H1 (cell line): ENCODE results near the gene MAMSTR. TPM values are rescaled to one million over a fixed set of nuclear protein-coding genes. Genes with fewer than 3 reads are reported as not detected.

Experiments used
- CTCF ChIA-PET: fragments of 300-600 bp; sonication (Branson Sonifier 250); formaldehyde crosslinking; loops from one replicate; lab custom pipeline; 2021; ENCODE audit not compliant: partially characterized antibody; lab: Charles Lee
- POLR2A ChIA-PET: fragments of 300-600 bp; sonication (Branson Sonifier 250); formaldehyde crosslinking; loops from one replicate; lab custom pipeline; 2021; ENCODE audit warnings: inconsistent platforms; ENCODE audit not compliant: partially characterized antibody; lab: Charles Lee
- DNase-seq, 2 experiments: peaks; one replicate each; pipeline versions ENCODE4 v3.0.0 to v3.0.0-alpha.2; 2010 to 2022; ENCODE audit warnings: low spot score in 2 of 2, low read depth in 1 of 2, mixed read lengths in 1 of 2
- FAIRE-seq: peaks from 2 replicates; lab custom pipeline; 2011; peaks lifted over from hg19 to GRCh38; lab: Jason Lieb, UNC
- H2AFZ ChIP-seq: 2 replicates; pipeline ENCODE4 v1.8.1; 2012; ENCODE audit warnings: low read length, inconsistent platforms
- H2AK5ac ChIP-seq: 2 replicates; pipeline ENCODE4 v1.6.1; 2013; ENCODE audit warnings: low read depth, low read length
- H2BK120ac ChIP-seq: replicated peaks from 2 replicates; pipeline ENCODE3; 2013; ENCODE audit warnings: low read depth, low read length, inconsistent platforms
- H2BK12ac ChIP-seq: 2 replicates; pipeline ENCODE4 v1.6.1; 2013; ENCODE audit warnings: low read depth, low read length
- H2BK15ac ChIP-seq: 2 replicates; pipeline ENCODE4 v1.6.1; 2013; ENCODE audit warnings: low read length
- H2BK20ac ChIP-seq: 2 replicates; pipeline ENCODE4 v1.6.1; 2013; ENCODE audit warnings: low read length
- H2BK5ac ChIP-seq: 2 replicates; pipeline ENCODE4 v1.6.1; 2013; ENCODE audit warnings: low read depth, low read length
- H3K14ac ChIP-seq: 2 replicates; pipeline ENCODE4 v1.6.1; 2013; ENCODE audit warnings: inconsistent platforms; ENCODE audit not compliant: insufficient read length
- H3K18ac ChIP-seq: 2 replicates; pipeline ENCODE4 v1.6.1; 2013; ENCODE audit warnings: low read length; ENCODE audit errors: extremely low read depth
- H3K23ac ChIP-seq: 2 replicates; pipeline ENCODE4 v1.6.1; 2013; ENCODE audit warnings: inconsistent platforms; ENCODE audit not compliant: insufficient read length
- H3K23me2 ChIP-seq: 2 replicates; pipeline ENCODE4 v1.6.1; 2013; ENCODE audit warnings: low read depth, low read length
- H3K27ac ChIP-seq: 2 replicates; pipeline ENCODE4 v1.6.1; 2011; ENCODE audit warnings: low read depth, low read length, inconsistent platforms
- H3K27me3 ChIP-seq, 4 experiments: replicated peaks in 1 of 4; 1 replicate in 1 of 4; 2 replicates in 3 of 4; pipeline versions ENCODE4 v1.6.1 to v1.8.1; 2011 to 2013; ENCODE audit warnings: low read length in 3 of 4, mild to moderate bottlenecking in 3 of 4, inconsistent platforms in 2 of 4, mixed read lengths in 2 of 4, moderate library complexity in 1 of 4; ENCODE audit not compliant: control insufficient read depth in 3 of 4, insufficient read depth in 3 of 4; ENCODE audit errors: extremely low read depth in 1 of 4
- H3K36me3 ChIP-seq, 4 experiments: 2 replicates each; pipeline versions ENCODE4 v1.6.1 to v1.8.1; 2011 to 2013; ENCODE audit warnings: mild to moderate bottlenecking in 4 of 4, low read length in 3 of 4, moderate library complexity in 2 of 4, control low read depth in 1 of 4, inconsistent platforms in 1 of 4; ENCODE audit not compliant: insufficient read depth in 4 of 4, control insufficient read depth in 2 of 4
- H3K4ac ChIP-seq: replicated peaks from 2 replicates; pipeline ENCODE3; 2013; ENCODE audit warnings: low read length, low read depth, mixed read lengths, inconsistent platforms; ENCODE audit not compliant: insufficient read length
- H3K4me1 ChIP-seq, 4 experiments: replicated peaks in 1 of 4; 1 replicate in 1 of 4; 2 replicates in 3 of 4; pipeline versions ENCODE4 v1.6.1 to v1.8.1; 2011 to 2013; ENCODE audit warnings: low read length in 3 of 4, inconsistent platforms in 2 of 4, mixed read lengths in 1 of 4; ENCODE audit not compliant: insufficient read depth in 4 of 4, control insufficient read depth in 3 of 4
- H3K4me2 ChIP-seq, 2 experiments: 2 replicates each; pipeline versions ENCODE4 v1.6.1 to v1.8.1; 2011 to 2013; ENCODE audit warnings: low read depth in 2 of 2, low read length in 2 of 2, control low read depth in 1 of 2, inconsistent platforms in 1 of 2, mild to moderate bottlenecking in 1 of 2; ENCODE audit not compliant: insufficient read depth in 1 of 2
- H3K4me3 ChIP-seq, 4 experiments: fragments of 200-600, 300-600 bp in 1 of 4; sonication (generic), shearing (Covaris generic), sonication (Bioruptor Twin) in 1 of 4; 2 replicates each; pipeline versions ENCODE4 v1.5.1 to v1.8.1; 2011 to 2016; ENCODE audit warnings: low read length in 4 of 4, low read depth in 3 of 4, control low read depth in 2 of 4, inconsistent platforms in 2 of 4, mild to moderate bottlenecking in 2 of 4, mixed read lengths in 1 of 4, moderate library complexity in 1 of 4; ENCODE audit not compliant: insufficient read depth in 2 of 4; ENCODE audit errors: extremely low read depth in 1 of 4
- H3K56ac ChIP-seq: replicated peaks from 2 replicates; pipeline ENCODE3; 2013; ENCODE audit warnings: low read depth, mild to moderate bottlenecking, mixed read lengths, low read length, inconsistent platforms; ENCODE audit not compliant: insufficient read length
- H3K79me1 ChIP-seq: 2 replicates; pipeline ENCODE4 v1.6.1; 2013; ENCODE audit warnings: low read depth, low read length, control low read depth
- H3K79me2 ChIP-seq, 2 experiments: 2 replicates each; pipeline versions ENCODE4 v1.6.1 to v1.8.1; 2012 to 2013; ENCODE audit warnings: low read length in 2 of 2, mild to moderate bottlenecking in 2 of 2, inconsistent platforms in 1 of 2; ENCODE audit not compliant: insufficient read depth in 2 of 2, control insufficient read depth in 1 of 2
- H3K9ac ChIP-seq, 4 experiments: replicated peaks in 1 of 4; 1 replicate in 1 of 4; 2 replicates in 3 of 4; pipeline versions ENCODE4 v1.6.1 to v1.8.1; 2011 to 2013; ENCODE audit warnings: low read depth in 3 of 4, low read length in 3 of 4, control low read depth in 2 of 4, mild to moderate bottlenecking in 2 of 4, moderate library complexity in 2 of 4, inconsistent platforms in 1 of 4; ENCODE audit errors: extremely low read depth in 1 of 4
- H3K9me3 ChIP-seq, 2 experiments: 2 replicates each; pipeline versions ENCODE4 v1.6.1 to v1.8.1; 2012 to 2013; ENCODE audit warnings: mild to moderate bottlenecking in 2 of 2, moderate library complexity in 2 of 2, control low read depth in 1 of 2, inconsistent platforms in 1 of 2, low read depth in 1 of 2, low read length in 1 of 2, mixed read lengths in 1 of 2; ENCODE audit not compliant: insufficient read depth in 2 of 2
- H4K20me1 ChIP-seq, 2 experiments: replicated peaks in 1 of 2; 2 replicates each; pipeline versions ENCODE3 to v1.8.1; 2011 to 2013; ENCODE audit warnings: inconsistent platforms in 2 of 2, low read length in 2 of 2, mild to moderate bottlenecking in 1 of 2; ENCODE audit not compliant: insufficient read depth in 2 of 2, control insufficient read depth in 1 of 2
- H4K5ac ChIP-seq: 2 replicates; pipeline ENCODE4 v1.6.1; 2013; ENCODE audit warnings: low read length, low read depth, mixed read lengths, inconsistent platforms; ENCODE audit not compliant: insufficient read length
- H4K8ac ChIP-seq: 2 replicates; pipeline ENCODE4 v1.8.0; 2013; ENCODE audit warnings: mild to moderate bottlenecking, moderate library complexity, low read length, inconsistent platforms; ENCODE audit not compliant: insufficient read depth; ENCODE audit errors: extremely low read depth
- H4K91ac ChIP-seq: replicated peaks from 2 replicates; pipeline ENCODE3; 2013; ENCODE audit warnings: low read length, mixed read lengths, inconsistent platforms; ENCODE audit not compliant: insufficient read length
- CBX5 ChIP-seq: fragments of 300-800, 300-1000 bp; sonication (generic); IDR thresholded peaks from 2 replicates; pipeline ENCODE4 v1.7.1; 2016; ENCODE audit warnings: antibody characterized with exemption, low read length, low read depth
- KDM4A ChIP-seq: IDR thresholded peaks from one replicate; pipeline ENCODE4 v1.7.1; 2012; ENCODE audit warnings: low read depth, mild to moderate bottlenecking, moderate library complexity, low read length, inconsistent platforms; ENCODE audit not compliant: severe bottlenecking
- NRF1 ChIP-seq: IDR thresholded peaks from 2 replicates; pipeline ENCODE4 v1.6.1; 2011; ENCODE audit warnings: mild to moderate bottlenecking, low read depth, low read length, improper control_type of control experiment
- WGBS, 2 experiments: shearing (Covaris generic) in 1 of 2; methylation state at CpG; one replicate each; pipeline versions ENCODE4 v1.1.6 to v1.1.7; 2013 to 2015; ENCODE audit warnings: low lambda C conversion rate in 2 of 2, mixed read lengths in 2 of 2, inconsistent platforms in 1 of 2, low coverage in 1 of 2, missing lambda C conversion rate in 1 of 2; ENCODE audit not compliant: insufficient replicate concordance in 2 of 2, insufficient coverage in 1 of 2, insufficient read length in 1 of 2; ENCODE audit errors: extremely low coverage in 1 of 2, missing lambda C conversion rate in 1 of 2; 5-methylcytosine and 5-hydroxymethylcytosine counted together
- polyA plus RNA-seq, 7 experiments: library from polyadenylated mRNA; depleted of rRNA in 3 of 7; stranded (reverse) in 5 of 7; unstranded in 2 of 7; fragments of >200 nt in 5 of 7; fragments of 200-250 nt in 2 of 7; gene quantifications; 1 replicate in 5 of 7; 2 replicates in 1 of 7; 4 replicates in 1 of 7; pipeline versions ENCODE4 v1.2.1 to v1.2.3, GENCODE V29; 2011 to 2013; ENCODE audit warnings: missing spikeins in 2 of 7, mixed read lengths in 2 of 7
- total RNA-seq: library from RNA; stranded (reverse); fragmentation: NEBNext Ultra II Directional; extraction: Animal tissue kit (Norgen Biotek cat#: 25700); gene quantifications from 2 replicates; pipeline ENCODE4 v1.2.1, GENCODE V29; 2021
- TF ChIP-seq, protein P1 (sequence below): IDR thresholded peaks from 2 replicates; pipeline ENCODE4 v1.6.1; 2011; ENCODE audit warnings: low read depth, mild to moderate bottlenecking, low read length; ENCODE audit not compliant: insufficient read depth

Gene MAMSTR
- total and polyA plus RNA-seq, 2 of the 8 experiments (the other 6 are each of a cell fraction or from before 2014, with no cell fraction given) = 2.0 to 2.3 TPM

DNA sequence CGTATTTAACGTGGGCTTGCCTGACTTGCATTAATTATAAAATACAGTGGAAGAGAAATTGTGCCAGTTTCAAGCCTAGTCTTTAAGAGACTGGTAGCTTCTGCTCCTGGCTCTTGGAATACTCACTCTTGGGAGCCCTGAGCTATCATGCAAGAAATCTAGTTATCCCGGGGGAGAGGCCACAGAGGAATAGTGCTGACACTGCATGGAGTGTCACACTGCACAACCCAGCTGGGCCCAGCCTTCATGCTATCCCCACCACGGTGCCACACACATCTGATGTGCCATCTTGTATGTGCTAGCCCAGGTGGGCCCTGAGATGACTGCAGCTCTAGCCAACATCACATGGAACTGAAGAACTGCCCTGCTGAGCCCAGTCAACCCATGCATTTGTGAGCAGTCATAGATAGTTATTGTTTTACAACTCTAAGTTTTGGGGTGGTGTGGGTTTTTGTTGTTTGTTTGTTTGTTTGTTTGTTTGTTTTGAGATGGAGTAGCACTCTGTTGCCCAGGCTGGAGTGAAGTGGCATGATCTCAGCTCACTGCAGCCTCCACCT lies 8.3 kb downstream of the MAMSTR start:
- Histone ChIP-seq H3K36me3 (no peaks in the 10 kb centered on the region), H3K4me3 (no peak overlapping the region), H3K4me1 (peaks cover 0 to 15% (median 3%) of the 10 kb centered on the region in 4 experiments; a peak in 4 of 7 replicates), H4K8ac (no peak overlapping the region), H2AFZ (no peak overlapping the region), H4K20me1 (no peaks in the 10 kb centered on the region), H2BK5ac (no peak overlapping the region), H3K4ac (no peak overlapping the region), H3K27ac (no peak overlapping the region), H3K14ac (no peak overlapping the region), H4K91ac (no peak overlapping the region), H2BK120ac (no peak overlapping the region), H2BK12ac (no peak overlapping the region), H2BK15ac (no peak overlapping the region), H3K23me2 (peaks cover 15% of the 10 kb centered on the region; the same call in 1 of the 2 replicates), H3K4me2 (no peak overlapping the region), H2BK20ac (no peak overlapping the region), H3K23ac (no peak overlapping the region), H3K27me3 (no peaks in the 10 kb centered on the region), H3K18ac (no peak overlapping the region), H3K79me2 (no peaks in the 10 kb centered on the region), H3K56ac (no peak overlapping the region), H4K5ac (no peak overlapping the region), H3K9ac (no peak overlapping the region), H3K9me3 (0 out of 4 replicates have a peak, but pooled peaks cover 0 to 3% of the 10 kb centered on the region in 2 experiments), H3K79me1 (no peaks in the 10 kb centered on the region), H2AK5ac (no peak overlapping the region)
- FAIRE-seq = no peak
- no peak for DNase-seq
- ChIA-PET CTCF (interaction anchor here (1.1 to 8.2 kb wide), 7 partner anchors 11 to 474 kb away, joined by 4 to 53 read pairs (median 14); no protein-coding TSS in a partner anchor), POLR2A (interaction anchor here (0.7 to 7.7 kb wide), 8 partner anchors 10 to 81 kb away, joined by 3 to 59 read pairs (median 8); partner anchors contain the start of gene FUT2)
- 89% methylated on average over 4 of the region's 4 CpGs; no CpG with 5 or more reads in 1 of the 2 experiments for WGBS, 2 experiments
- TF ChIP-seq, protein P1, sequence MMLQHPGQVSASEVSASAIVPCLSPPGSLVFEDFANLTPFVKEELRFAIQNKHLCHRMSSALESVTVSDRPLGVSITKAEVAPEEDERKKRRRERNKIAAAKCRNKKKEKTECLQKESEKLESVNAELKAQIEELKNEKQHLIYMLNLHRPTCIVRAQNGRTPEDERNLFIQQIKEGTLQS = no peak
- TF ChIP-seq KDM4A (no peak), NRF1 (no peak), CBX5 (no peak)
